Left ventricle myocardium inferior (tissue), 1 donor: ENCODE data around the gene DUSP14. TPM values are rescaled to one million over a fixed set of nuclear protein-coding genes. Genes with fewer than 3 reads are reported as not detected.

Experiments used
- DNase-seq: peaks from one replicate; pipeline ENCODE4 v3.0.0-alpha.2; 2020
- H3K27ac ChIP-seq: fragments of 200-600 bp; replicated peaks from 2 replicates; pipeline ENCODE4 v1.8.0; 2021
- H3K27me3 ChIP-seq: fragments of 200-600 bp; 2 replicates; pipeline ENCODE4 v1.8.0; 2021; ENCODE audit warnings: low read depth
- H3K36me3 ChIP-seq: fragments of 200-600 bp; 2 replicates; pipeline ENCODE4 v1.8.0; 2021
- H3K4me1 ChIP-seq: fragments of 200-600 bp; 2 replicates; pipeline ENCODE4 v1.8.0; 2021
- H3K4me3 ChIP-seq: fragments of 200-600 bp; 2 replicates; pipeline ENCODE4 v1.8.0; 2021; ENCODE audit warnings: mild to moderate bottlenecking, moderate library complexity
- H3K9me3 ChIP-seq: fragments of 200-600 bp; replicated peaks from 2 replicates; pipeline ENCODE4 v1.8.0; 2021
- intact Hi-C: fragments of 100-400 bp; cut with micrococcal nuclease; formaldehyde crosslinking; loops from one replicate; pipeline ENCODE4 v1.11.0; 2022
- total RNA-seq: library from RNA; stranded (reverse); fragmentation: NEBNext Ultra II Directional; extraction: Animal tissue kit (Norgen Biotek cat#: 25700); gene quantifications from one replicate; pipeline ENCODE4 v1.2.1, GENCODE V29; 2021
- TF ChIP-seq, protein P1 (sequence below): fragments of 200-600 bp; IDR thresholded peaks from 2 replicates; pipeline ENCODE4 v1.8.0; 2021; ENCODE audit warnings: antibody characterized with exemption, mild to moderate bottlenecking, borderline replicate concordance
- donor health status: DM: no; HTN: yes; CAD: no; lungs with severe emphysema.

Gene DUSP14
- total RNA-seq, 1 donor from 2014 or later = 18.1 TPM

GRCh38 chr17:37541880-37542660 is 52.4 kb downstream of the DUSP14 start:
- Histone ChIP-seq H3K9me3 (no peaks in the 10 kb centered on the region), H3K36me3 (peaks cover 53% of the 10 kb centered on the region), H3K27ac (no peak overlapping the region), H3K27me3 (no peaks in the 10 kb centered on the region), H3K4me3 (no peak overlapping the region), H3K4me1 (peaks cover 23% of the 10 kb centered on the region)
- TF ChIP-seq, protein P1, sequence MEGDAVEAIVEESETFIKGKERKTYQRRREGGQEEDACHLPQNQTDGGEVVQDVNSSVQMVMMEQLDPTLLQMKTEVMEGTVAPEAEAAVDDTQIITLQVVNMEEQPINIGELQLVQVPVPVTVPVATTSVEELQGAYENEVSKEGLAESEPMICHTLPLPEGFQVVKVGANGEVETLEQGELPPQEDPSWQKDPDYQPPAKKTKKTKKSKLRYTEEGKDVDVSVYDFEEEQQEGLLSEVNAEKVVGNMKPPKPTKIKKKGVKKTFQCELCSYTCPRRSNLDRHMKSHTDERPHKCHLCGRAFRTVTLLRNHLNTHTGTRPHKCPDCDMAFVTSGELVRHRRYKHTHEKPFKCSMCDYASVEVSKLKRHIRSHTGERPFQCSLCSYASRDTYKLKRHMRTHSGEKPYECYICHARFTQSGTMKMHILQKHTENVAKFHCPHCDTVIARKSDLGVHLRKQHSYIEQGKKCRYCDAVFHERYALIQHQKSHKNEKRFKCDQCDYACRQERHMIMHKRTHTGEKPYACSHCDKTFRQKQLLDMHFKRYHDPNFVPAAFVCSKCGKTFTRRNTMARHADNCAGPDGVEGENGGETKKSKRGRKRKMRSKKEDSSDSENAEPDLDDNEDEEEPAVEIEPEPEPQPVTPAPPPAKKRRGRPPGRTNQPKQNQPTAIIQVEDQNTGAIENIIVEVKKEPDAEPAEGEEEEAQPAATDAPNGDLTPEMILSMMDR = no peak
- intact Hi-C loops = no loop called here
- DNase-seq = no peak

DNA sequence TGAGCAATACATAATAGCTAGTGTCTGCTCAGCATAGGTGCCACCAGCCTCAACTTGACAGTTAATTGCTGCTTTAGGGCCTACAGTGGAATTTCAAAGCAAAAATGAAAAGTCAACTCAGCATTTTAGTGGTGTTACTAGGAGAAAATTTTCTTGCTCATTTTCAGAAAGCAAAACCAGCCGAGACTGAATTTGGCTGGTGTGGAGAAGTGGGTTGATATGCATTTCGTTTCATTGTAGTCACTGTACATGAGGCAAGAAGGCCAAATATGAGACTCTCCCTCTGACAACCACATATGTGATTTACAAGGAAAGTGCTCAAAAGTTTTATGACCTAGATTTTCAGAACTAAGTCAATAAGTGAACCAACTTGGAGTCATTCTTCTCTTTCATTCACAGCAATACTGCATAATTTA is 54.0 kb downstream of the DUSP14 start:
- TF ChIP-seq, protein P1 = no peak
- no peaks in the 10 kb centered on the region for H3K9me3 ChIP-seq

GRCh38 chr17:37545486-37545885 is 55.8 kb downstream of the DUSP14 start:
- H3K4me3 ChIP-seq = no peak overlapping the region
- peaks cover 57% of the 10 kb centered on the region for H3K4me1 ChIP-seq
- intact Hi-C loops = no loop called here
- no peaks in the 10 kb centered on the region for H3K9me3 ChIP-seq
- DNase-seq = no peak
- H3K36me3 ChIP-seq = peaks cover 19% of the 10 kb centered on the region
- H3K27ac ChIP-seq = no peak overlapping the region
- no peaks in the 10 kb centered on the region for H3K27me3 ChIP-seq
- TF ChIP-seq, protein P1 = no peak

More for the DNA sequence above, 54.0 kb downstream of the DUSP14 start:
- peaks cover 38% of the 10 kb centered on the region for H3K36me3 ChIP-seq
- H3K4me3 ChIP-seq = no peak overlapping the region
- H3K4me1 ChIP-seq = peaks cover 38% of the 10 kb centered on the region
- intact Hi-C loops = no loop called here
- H3K27ac ChIP-seq = no peak overlapping the region
- DNase-seq = no peak
- H3K27me3 ChIP-seq = no peaks in the 10 kb centered on the region

DNA sequence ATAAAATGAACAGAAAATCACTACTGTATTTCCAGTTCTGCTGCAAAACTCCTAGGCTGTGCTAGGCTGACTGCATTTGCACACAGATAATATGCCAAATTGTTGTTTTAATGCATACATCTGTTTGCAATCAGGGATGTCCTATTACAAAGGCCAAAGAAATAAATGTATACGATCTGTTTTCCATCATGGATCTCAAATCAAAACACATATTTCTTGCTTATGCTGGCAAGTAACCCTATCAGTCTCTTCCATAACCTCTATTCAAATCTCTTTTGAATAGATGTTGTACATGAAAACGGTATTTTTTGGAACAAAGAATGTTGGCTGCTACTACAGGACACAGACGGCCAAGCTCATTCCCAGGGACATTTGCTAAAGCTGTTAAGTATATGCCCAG is 56.6 kb downstream of the DUSP14 start:
- Histone ChIP-seq H3K9me3 (no peaks in the 10 kb centered on the region), H3K36me3 (peaks cover 11% of the 10 kb centered on the region), H3K4me3 (no peak overlapping the region), H3K27me3 (no peaks in the 10 kb centered on the region), H3K4me1 (peaks cover 65% of the 10 kb centered on the region), H3K27ac (peak overlapping the region; percentile 33)
- intact Hi-C loops = no loop called here
- TF ChIP-seq, protein P1 = no peak
- DNase-seq = no peak

DNA sequence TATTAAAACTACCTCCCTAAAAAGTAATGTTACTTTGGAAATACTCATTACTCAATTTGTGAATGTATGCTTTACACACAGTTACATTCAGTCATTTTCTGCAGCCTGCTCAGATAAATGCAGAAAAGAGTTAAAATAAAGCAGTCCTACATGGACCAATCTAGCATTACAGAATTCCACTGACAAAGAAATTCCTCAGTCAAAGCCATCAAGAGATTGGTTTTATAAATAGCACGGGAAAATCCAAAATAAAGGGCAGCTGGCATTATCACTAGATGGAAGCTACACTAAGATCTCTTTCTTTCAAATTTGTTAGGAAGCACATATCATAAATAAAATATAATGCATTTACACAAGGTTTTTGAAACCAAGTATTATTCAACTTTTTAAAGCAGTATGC is 58.3 kb downstream of the DUSP14 start:
- H3K9me3 ChIP-seq = no peaks in the 10 kb centered on the region
- no peaks in the 10 kb centered on the region for H3K27me3 ChIP-seq
- peak overlapping the region; percentile 33 for H3K27ac ChIP-seq
- TF ChIP-seq, protein P1 = no peak
- intact Hi-C loops = no loop called here
- peaks cover 7% of the 10 kb centered on the region for H3K36me3 ChIP-seq
- H3K4me3 ChIP-seq = no peak overlapping the region
- H3K4me1 ChIP-seq = peaks cover 74% of the 10 kb centered on the region
- DNase-seq = no peak
